B cell (primary cell): ENCODE data around the gene GUCA1A. TPM values are rescaled to one million over a fixed set of nuclear protein-coding genes. Genes with fewer than 3 reads are reported as not detected.

Source experiments
- ATAC-seq: fragments of 200-7000 bp; cut with Tn5 transposase; one replicate; pipeline ENCODE4 v1.10.0; 2021; ENCODE audit warnings: low read depth, mild to moderate bottlenecking, moderate number of reproducible peaks, moderate library complexity
- CTCF ChIA-PET: fragments of 350-600 bp; sonication (Branson Sonifier 250); formaldehyde crosslinking; loops from one replicate; lab custom pipeline; 2021; ENCODE audit warnings: antibody characterized with exemption, inconsistent platforms; lab: Charles Lee
- POLR2A ChIA-PET: fragments of 350-600 bp; sonication (Branson Sonifier 250); formaldehyde crosslinking; loops from one replicate; lab custom pipeline; 2021; ENCODE audit warnings: antibody characterized with exemption; lab: Charles Lee
- DNase-seq: peaks from one replicate; pipeline ENCODE4 v3.0.0; 2013
- H2AFZ ChIP-seq: 2 replicates; pipeline ENCODE4 v1.6.1; 2012; ENCODE audit warnings: mild to moderate bottlenecking, low read depth, low read length; ENCODE audit not compliant: insufficient read depth, poor library complexity, severe bottlenecking
- H3K27ac ChIP-seq, 2 donors: 1 replicate in 1 of 2; 2 replicates in 1 of 2; pipeline ENCODE4 v1.5.1; 2012 to 2013; ENCODE audit warnings: low read length in 2 of 2, mild to moderate bottlenecking in 2 of 2, moderate library complexity in 1 of 2
- H3K27me3 ChIP-seq, 4 experiments: fragments of 200-600 bp in 1 of 4; sonication (generic) in 1 of 4; replicated peaks in 1 of 4; 1 replicate in 2 of 4; 2 replicates in 2 of 4; pipeline versions ENCODE4 v1.6.1 to v1.7.0; 2013 to 2016; ENCODE audit warnings: low read length in 3 of 4, mild to moderate bottlenecking in 2 of 4, mixed read lengths in 1 of 4, moderate library complexity in 1 of 4; ENCODE audit not compliant: insufficient read depth in 4 of 4, control insufficient read depth in 3 of 4; ENCODE audit errors: control extremely low read depth in 1 of 4
- H3K36me3 ChIP-seq, 2 experiments: replicated peaks in 1 of 2; 1 replicate in 1 of 2; 2 replicates in 1 of 2; pipeline versions ENCODE4 v1.6.1 to v1.7.1; 2013; ENCODE audit warnings: low read length in 1 of 2; ENCODE audit not compliant: insufficient read depth in 2 of 2, control insufficient read depth in 1 of 2; ENCODE audit errors: control extremely low read depth in 1 of 2, extremely low read depth in 1 of 2
- H3K4me1 ChIP-seq, 2 donors: fragments of 200-600 bp in 1 of 2; sonication (generic) in 1 of 2; 1 replicate in 1 of 2; 2 replicates in 1 of 2; pipeline versions ENCODE4 v1.5.1 to v1.6.1; 2013 to 2017; ENCODE audit warnings: low read length in 2 of 2; ENCODE audit not compliant: control insufficient read depth in 2 of 2, insufficient read depth in 2 of 2
- H3K4me2 ChIP-seq: replicated peaks from 2 replicates; pipeline ENCODE3; 2012; ENCODE audit warnings: mild to moderate bottlenecking, low read depth, low read length; ENCODE audit not compliant: poor library complexity, severe bottlenecking
- H3K4me3 ChIP-seq, 5 experiments: fragments of 200-600 bp in 1 of 5; sonication (generic) in 1 of 5; 1 replicate in 3 of 5; 2 replicates in 2 of 5; pipeline versions ENCODE4 v1.5.1 to v1.7.0; 2011 to 2016; ENCODE audit warnings: low read length in 4 of 5, mild to moderate bottlenecking in 4 of 5, low read depth in 2 of 5, control low read depth in 1 of 5, moderate library complexity in 1 of 5; ENCODE audit not compliant: insufficient read depth in 1 of 5; ENCODE audit errors: control extremely low read depth in 1 of 5, extremely low read depth in 1 of 5
- H3K79me2 ChIP-seq: fragments of 200-600 bp; sonication (generic); one replicate; pipeline ENCODE4 v1.6.0; 2016; ENCODE audit warnings: low read length; ENCODE audit not compliant: control insufficient read depth, insufficient read depth
- H3K9ac ChIP-seq: fragments of 200-600 bp; sonication (generic); 2 replicates; pipeline ENCODE4 v1.6.1; 2017; ENCODE audit warnings: mild to moderate bottlenecking, low read length, moderate library complexity
- H3K9me3 ChIP-seq, 3 donors: one replicate each; pipeline versions ENCODE4 v1.6.1 to v1.7.1; 2013; ENCODE audit warnings: low read length in 2 of 3; ENCODE audit not compliant: control insufficient read depth in 2 of 3, insufficient read depth in 1 of 3; ENCODE audit errors: control extremely low read depth in 1 of 3
- H4K20me1 ChIP-seq: 2 replicates; pipeline ENCODE4 v1.6.0; 2012; ENCODE audit warnings: mild to moderate bottlenecking, low read length; ENCODE audit not compliant: insufficient read depth, control insufficient read depth, poor library complexity, severe bottlenecking
- H3K27ac Mint-ChIP-seq: one replicate; pipeline ENCODE4 v1.8.0; 2021; ENCODE audit warnings: mixed read lengths
- H3K27me3 Mint-ChIP-seq: one replicate; pipeline ENCODE4 v1.8.0; 2021; ENCODE audit warnings: mixed read lengths
- H3K4me1 Mint-ChIP-seq: one replicate; pipeline ENCODE4 v1.8.0; 2021; ENCODE audit warnings: mixed read lengths
- H3K4me3 Mint-ChIP-seq: one replicate; pipeline ENCODE4 v1.8.0; 2021; ENCODE audit warnings: mixed read lengths
- H3K9me3 Mint-ChIP-seq: one replicate; pipeline ENCODE4 v1.8.0; 2022; ENCODE audit warnings: mixed read lengths; ENCODE audit not compliant: insufficient read depth
- EZH2 ChIP-seq: IDR thresholded peaks from 2 replicates; pipeline ENCODE4 v1.6.1; 2012; ENCODE audit warnings: borderline replicate concordance, low read depth, mild to moderate bottlenecking, moderate library complexity, low read length; ENCODE audit not compliant: insufficient read depth, poor library complexity, severe bottlenecking
- WGBS: methylation state at CpG from one replicate; pipeline ENCODE4 v1.1.5; 2013; ENCODE audit warnings: missing lambda C conversion rate; ENCODE audit not compliant: insufficient coverage; 5-methylcytosine and 5-hydroxymethylcytosine counted together
- intact Hi-C: fragments of 100-400 bp; cut with micrococcal nuclease; formaldehyde crosslinking; loops from one replicate; pipeline ENCODE4 v1.10.0; 2022
- polyA plus RNA-seq: library from polyadenylated mRNA; depleted of rRNA; stranded (reverse); fragments of >200 nt; gene quantifications from 2 replicates; pipeline ENCODE4 v1.2.3, GENCODE V29; 2012
- total RNA-seq, 2 donors: library from RNA; stranded (reverse); fragments of 120-200 nt in 1 of 2; gene quantifications; 1 replicate in 1 of 2; 2 replicates in 1 of 2; pipeline versions ENCODE4 v1.2.3 to v1.2.4, GENCODE V29; 2013 to 2022
- TF ChIP-seq, protein P1 (sequence below): fragments of 200-600 bp; IDR thresholded peaks from one replicate; pipeline ENCODE4 v1.8.0; 2022; ENCODE audit warnings: antibody characterized with exemption, mild to moderate bottlenecking

Gene GUCA1A
- total and polyA plus RNA-seq, 2 donors (not counting 1 experiment from before 2014, with no cell fraction given) = not detected

GRCh38 chr6:42224222-42225028 is 51.3 kb downstream of the GUCA1A start:
- POLR2A ChIA-PET = no interaction called here
- Histone ChIP-seq H3K4me2 (no peak overlapping the region), H3K4me3 (no peak overlapping the region), H3K79me2 (no peaks in the 10 kb centered on the region), H4K20me1 (no peaks in the 10 kb centered on the region), H3K36me3 (no peaks in the 10 kb centered on the region), H3K4me1 (no peaks in the 10 kb centered on the region), H3K27me3 (no peaks in the 10 kb centered on the region), H3K9me3 (no peaks in the 10 kb centered on the region), H3K27ac (no peak overlapping the region), H2AFZ (no peak overlapping the region), H3K9ac (no peak overlapping the region)
- Mint-ChIP-seq H3K4me1 (peaks cover 5% of the 10 kb centered on the region), H3K9me3 (no peaks in the 10 kb centered on the region), H3K27ac (no peak overlapping the region), H3K4me3 (peak overlapping the region; percentile 26), H3K27me3 (peaks cover 10% of the 10 kb centered on the region)
- no peak for TF ChIP-seq EZH2
- TF ChIP-seq, protein P1, sequence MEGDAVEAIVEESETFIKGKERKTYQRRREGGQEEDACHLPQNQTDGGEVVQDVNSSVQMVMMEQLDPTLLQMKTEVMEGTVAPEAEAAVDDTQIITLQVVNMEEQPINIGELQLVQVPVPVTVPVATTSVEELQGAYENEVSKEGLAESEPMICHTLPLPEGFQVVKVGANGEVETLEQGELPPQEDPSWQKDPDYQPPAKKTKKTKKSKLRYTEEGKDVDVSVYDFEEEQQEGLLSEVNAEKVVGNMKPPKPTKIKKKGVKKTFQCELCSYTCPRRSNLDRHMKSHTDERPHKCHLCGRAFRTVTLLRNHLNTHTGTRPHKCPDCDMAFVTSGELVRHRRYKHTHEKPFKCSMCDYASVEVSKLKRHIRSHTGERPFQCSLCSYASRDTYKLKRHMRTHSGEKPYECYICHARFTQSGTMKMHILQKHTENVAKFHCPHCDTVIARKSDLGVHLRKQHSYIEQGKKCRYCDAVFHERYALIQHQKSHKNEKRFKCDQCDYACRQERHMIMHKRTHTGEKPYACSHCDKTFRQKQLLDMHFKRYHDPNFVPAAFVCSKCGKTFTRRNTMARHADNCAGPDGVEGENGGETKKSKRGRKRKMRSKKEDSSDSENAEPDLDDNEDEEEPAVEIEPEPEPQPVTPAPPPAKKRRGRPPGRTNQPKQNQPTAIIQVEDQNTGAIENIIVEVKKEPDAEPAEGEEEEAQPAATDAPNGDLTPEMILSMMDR = no peak
- intact Hi-C loops = no loop called here
- ATAC-seq (peak; percentile 41), DNase-seq (no peak)
- CTCF ChIA-PET = interaction anchor here (0.6 to 0.7 kb wide), 2 partner anchors 52 to 390 kb away, joined by 3 read pairs; no protein-coding TSS in a partner anchor
- 57% methylated on average over 6 of the region's 12 CpGs for WGBS

DNA sequence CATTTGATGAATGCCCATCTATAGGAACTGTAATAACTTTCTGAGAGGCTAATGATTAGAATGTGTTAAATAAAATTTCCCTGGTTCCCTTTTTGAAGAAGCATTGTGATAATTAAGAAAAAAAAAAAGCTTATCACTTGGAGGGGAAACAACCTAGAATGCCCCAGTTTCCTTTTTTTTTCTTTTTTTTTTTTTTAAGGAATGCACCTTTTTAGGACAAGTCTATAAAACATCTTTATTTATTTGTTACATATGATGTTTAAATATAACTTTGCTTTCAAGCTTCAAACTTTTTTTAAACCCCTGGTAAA is 51.8 kb downstream of the GUCA1A start:
- TF ChIP-seq, protein P1 = no peak
- TF ChIP-seq EZH2 = no peak
- intact Hi-C loops = no loop called here
- Histone ChIP-seq H4K20me1 (no peaks in the 10 kb centered on the region), H3K79me2 (no peaks in the 10 kb centered on the region), H3K36me3 (no peaks in the 10 kb centered on the region), H3K4me1 (no peaks in the 10 kb centered on the region), H3K9ac (no peak overlapping the region), H3K4me3 (no peak overlapping the region), H3K9me3 (no peaks in the 10 kb centered on the region), H3K27ac (no peak overlapping the region), H3K4me2 (no peak overlapping the region), H3K27me3 (no peaks in the 10 kb centered on the region), H2AFZ (no peak overlapping the region)
- H3K27ac Mint-ChIP-seq = no peak overlapping the region
- CTCF ChIA-PET = interaction anchor here (0.6 to 1.0 kb wide), 3 partner anchors 39 to 390 kb away, joined by 3 read pairs; no protein-coding TSS in a partner anchor
- H3K4me1 Mint-ChIP-seq = peaks cover 5% of the 10 kb centered on the region
- ATAC-seq = no peak
- peaks cover 10% of the 10 kb centered on the region for H3K27me3 Mint-ChIP-seq
- no peak overlapping the region for H3K4me3 Mint-ChIP-seq
- H3K9me3 Mint-ChIP-seq = no peaks in the 10 kb centered on the region
- DNase-seq = no peak
- POLR2A ChIA-PET = no interaction called here
